ENCODE data around the gene CAMTA1.

- TF ChIP-seq EZH2phosphoT487 (IDR thresholded peaks at IDR 0.05; ENCODE audit: borderline replicate concordance, low read depth), result no peak
- no peak for TF ChIP-seq CTCF (IDR thresholded peaks at IDR 0.05)
- no peak for TF ChIP-seq EP300 (IDR thresholded peaks at IDR 0.05; ENCODE audit: borderline replicate concordance in 1 of 2, low read depth in 1 of 2, low read length in 1 of 2)
These were observed 324.6 kb downstream of the CAMTA1 start for GRCh38 chr1:7109901-7110300.
